Stimulated activated CD4-positive, alpha-beta T cell treated with anti-CD3 and anti-CD28 coated beads, Interleukin-12 subunit alpha, Interleukin-12 subunit beta, amount 100 ng/mL, for 48 hours (primary cell): ENCODE measurements around the gene DCTN2.
"Not testable (repeated sequence)": the region's sequence is repeated elsewhere in the genome, so short reads cannot be mapped to it uniquely, and the experiment has no call there.

Experiments used
- DNase-seq, 3 donors: peaks; one replicate each; pipeline ENCODE4 v3.0.0-alpha.2; 2020; ENCODE audit warnings: low read depth in 2 of 3, low spot score in 1 of 3

DCTN2 gene

DNA sequence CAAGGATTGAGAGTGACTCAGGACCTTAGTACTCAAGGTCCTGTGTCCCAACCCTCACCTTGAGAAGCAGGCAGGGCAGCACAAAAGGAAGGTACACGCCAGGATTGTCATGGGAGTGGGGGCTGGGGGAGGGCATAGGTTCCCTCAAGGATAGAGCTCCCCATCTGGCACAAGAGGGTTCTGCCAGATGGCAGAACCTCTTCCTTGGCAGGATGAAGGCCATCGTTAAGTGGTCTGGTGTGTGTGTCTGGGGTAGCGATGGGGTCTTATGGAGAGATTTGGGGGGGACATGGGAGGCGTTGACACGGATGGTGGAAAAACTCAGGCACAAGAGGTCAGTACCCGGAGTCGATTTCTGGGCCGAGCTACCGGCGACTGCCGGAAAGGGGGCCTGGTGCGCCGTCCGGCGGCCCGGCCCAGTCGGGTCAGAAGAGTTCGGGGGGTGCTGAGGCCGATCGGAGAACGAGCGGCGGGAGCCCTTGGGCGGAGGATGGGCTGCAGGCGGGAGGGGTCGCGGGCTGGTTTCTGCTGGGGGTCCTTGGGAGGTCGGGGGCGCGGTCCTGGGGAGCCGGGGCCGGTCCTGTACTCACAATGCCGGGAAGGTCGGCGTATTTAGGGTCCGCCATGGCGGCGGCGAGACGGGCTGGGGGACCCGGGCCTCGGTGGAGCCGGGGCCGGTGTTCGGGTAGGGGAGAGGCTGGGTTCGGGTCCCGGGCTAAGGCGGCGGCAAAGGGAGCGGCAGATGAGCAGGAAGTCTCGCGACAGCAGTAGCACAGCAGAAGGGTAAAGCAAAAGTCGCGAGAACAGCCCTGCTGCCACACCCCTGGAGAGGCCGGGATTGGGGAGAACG lies at the start of gene DCTN2:
Gene DCTN2 (minus strand): TSS at position 755 of the 850 bp plus-strand sequence. CDS start 129 bp downstream, at position 626.
- DNase-seq, result peak; percentile 93 to 94 (median 93)

DNA sequence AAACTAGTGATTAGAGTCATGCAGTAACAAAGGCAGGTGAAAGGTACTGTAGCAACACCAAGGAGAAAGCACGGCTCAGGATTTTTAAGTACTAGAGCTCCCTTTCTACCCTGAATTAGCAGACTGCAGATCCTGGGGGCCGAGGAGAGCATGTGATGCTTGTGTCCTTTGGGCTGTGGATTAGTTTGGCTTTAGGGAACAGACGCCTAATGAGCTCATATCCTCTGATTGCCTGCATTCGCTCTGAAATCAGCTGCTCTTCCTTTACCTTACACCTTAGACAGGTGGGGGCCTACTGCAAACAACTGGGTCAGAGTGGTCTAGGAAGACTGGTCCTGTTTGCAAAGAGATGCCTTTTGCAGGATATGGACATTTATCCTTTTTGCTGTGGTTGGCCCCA lies 46.2 kb upstream of the DCTN2 start:
- DNase-seq, result no peak

DNA sequence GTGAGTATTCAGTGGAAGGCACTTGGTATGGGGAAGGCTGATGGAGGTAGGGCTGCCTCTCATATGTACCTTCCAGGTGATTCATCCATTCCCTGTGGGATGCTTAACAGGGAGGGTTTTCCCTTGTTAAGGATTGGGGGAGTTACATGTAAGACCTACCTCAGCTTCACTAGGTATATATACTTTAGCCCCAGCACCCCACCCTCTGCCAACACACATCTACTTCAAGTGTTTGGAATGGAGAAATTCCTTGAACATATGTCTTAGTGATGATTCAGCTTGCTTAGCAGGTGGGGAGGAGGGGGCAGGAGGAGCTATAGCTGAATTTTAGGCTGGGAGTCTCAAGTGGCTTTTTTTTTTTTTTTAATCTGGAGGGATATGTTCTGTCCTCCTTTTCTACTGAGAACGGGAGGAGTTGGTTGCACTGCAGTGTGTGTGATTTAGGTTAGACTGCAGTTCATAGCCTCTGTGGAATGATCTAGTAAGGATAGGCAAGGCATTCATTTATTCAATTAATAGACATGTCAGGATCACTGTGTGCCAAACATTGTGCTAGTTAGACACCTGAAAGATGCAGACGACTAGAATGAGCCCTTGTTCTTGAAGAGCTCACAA lies 45.7 kb upstream of the DCTN2 start:
- DNase-seq, result no peak

DNA sequence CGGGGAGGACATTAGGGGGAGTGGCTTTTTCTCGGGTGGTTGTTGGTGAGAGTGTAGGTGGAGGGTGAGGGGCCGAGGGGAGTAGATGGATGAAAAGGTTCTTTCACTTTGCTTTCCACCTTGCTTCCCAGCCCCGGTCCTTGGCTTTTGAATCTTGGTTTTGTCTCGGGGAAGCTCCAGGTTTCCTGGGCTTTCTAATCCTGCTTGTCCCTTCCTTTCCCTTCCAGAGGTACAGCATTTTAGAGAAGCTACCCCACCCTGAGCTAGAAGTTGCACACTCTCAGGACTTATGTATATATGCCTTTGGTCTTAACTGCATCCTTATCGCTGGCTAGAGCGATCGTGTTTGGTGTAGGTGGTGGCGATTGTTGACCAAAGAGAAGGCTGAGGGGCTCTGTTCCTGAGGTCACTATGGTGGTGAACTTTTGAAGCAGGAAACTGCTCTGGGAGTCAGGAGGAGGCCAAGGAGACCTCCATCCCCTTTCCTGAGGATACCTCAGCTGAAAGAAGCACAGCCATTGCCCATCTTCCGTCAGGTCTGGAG lies 44.9 kb upstream of the DCTN2 start:
- DNase-seq, result no peak

DNA sequence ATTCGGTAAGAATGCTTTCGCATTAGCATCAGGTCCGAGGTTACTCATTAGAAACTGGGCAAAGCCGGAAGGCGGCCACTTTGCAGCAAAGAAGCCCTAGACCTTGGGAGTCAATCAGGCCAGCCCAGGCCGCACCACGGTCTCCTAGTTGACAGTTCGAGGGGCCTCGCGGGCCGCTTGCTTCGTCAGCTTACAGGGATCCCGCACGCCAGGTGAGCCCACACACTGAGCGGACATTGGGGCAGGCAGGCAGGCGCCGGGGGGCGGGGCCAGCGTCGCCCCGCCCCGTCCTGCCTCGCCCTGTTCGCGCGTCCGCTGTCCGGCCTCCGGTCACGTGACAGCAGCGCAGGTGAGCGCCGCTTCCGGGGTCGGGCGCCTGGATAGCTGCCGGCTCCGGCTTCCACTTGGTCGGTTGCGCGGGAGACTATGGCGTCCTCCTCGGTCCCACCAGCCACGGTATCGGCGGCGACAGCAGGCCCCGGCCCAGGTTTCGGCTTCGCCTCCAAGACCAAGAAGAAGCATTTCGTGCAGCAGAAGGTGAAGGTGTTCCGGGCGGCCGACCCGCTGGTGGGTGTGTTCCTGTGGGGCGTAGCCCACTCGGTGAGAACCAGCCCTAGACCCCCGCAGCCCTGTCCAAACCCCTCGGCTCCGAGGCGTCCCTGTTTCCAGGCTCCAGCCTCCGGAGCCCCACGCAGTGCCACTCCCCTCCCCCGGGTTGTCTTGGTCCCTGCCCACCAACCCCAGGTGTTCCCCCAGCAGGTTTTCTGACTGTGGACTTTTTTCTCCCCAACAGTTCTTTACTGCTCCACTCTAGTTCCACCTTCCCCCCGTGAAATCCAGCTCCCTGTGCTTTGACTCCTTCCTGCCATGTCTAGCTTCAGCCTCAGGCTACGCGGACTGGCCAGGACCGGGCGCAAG lies 44.1 kb upstream of the DCTN2 start, which contains the start of gene PIP4K2C:
Gene PIP4K2C (plus strand): TSS at position 329 of the 918 bp plus-strand sequence. CDS start 98 bp downstream, at position 427.
- DNase-seq, result peak; percentile 58 to 77 (median 62)

DNA sequence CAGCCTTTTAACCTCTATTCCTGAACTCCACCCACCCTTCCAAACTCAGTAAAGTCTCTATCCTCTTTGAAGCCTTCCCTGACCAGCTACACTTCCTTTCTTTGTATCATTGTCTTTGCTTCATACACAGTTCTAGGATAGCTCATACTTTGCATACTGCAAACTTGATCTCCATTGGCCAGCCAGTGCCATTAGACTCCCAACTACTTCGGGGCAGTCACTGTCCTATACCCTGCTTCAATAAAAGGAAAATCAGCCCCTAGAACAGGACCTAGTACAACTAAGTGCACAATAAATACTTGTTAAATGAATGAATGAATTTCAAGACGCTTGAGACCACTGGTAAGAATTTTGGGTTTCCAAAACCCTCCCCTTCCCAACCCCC lies 43.5 kb upstream of the DCTN2 start:
- DNase-seq, result no peak

DNA sequence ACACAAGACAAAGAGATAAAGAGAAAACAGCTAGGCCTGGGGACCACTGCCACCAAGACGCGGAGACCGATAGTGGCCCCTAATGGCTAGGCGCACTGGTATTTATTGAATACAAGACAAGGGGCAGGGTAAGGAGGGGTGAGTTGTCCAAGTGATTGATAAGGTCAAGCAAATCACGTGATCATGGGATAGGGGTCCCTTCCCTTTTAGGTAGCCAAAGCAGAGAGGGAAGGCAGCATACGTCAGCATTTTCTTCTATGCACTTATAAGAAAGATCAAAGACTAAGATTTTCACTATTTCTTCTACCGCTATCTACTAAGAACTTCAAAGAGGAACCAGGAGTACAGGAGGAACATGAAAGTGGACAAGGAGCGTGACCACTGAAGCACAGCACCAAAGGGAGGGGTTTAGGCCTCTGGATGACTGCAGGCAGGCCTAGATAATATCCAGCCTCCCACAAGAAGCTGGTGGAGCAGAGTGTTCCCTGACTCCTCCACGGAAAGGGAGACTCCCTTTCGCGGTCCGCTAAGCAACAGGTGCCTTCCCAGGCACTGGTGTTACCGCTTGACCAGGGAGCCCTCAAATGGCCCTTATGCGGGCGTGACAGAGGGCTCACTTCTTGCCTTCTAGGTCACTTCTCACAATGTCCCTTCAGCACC lies 42.1 kb upstream of the DCTN2 start:
- DNase-seq, result not testable (repeated sequence)

DNA sequence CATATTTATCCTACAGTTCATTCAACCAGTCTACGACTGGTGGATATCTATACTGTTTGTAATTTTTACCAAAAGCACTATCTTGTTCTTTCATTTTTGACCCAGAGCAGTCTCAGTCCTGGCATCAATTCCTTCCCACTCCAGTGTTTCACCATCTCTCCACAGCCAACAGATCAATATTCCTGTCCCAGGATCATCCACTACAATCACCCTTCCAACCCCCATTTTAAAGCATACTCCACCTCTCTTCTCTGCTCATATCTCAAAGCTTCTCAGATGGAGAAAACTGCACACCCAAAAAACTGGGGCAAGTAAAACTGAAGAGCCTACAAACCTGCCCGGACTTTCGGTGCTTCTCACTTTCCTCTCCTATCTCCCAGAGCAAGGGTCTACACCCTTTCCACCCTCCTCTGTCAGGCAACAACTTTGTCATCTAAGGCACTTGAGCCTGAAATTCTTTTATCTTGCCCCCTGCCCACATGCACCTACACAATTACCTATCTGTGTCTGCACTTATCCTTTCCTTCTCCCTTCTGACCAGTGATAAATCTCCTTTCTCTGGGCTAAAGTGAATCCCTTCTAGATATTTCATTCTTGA lies 39.9 kb upstream of the DCTN2 start:
- DNase-seq, result no peak

DNA sequence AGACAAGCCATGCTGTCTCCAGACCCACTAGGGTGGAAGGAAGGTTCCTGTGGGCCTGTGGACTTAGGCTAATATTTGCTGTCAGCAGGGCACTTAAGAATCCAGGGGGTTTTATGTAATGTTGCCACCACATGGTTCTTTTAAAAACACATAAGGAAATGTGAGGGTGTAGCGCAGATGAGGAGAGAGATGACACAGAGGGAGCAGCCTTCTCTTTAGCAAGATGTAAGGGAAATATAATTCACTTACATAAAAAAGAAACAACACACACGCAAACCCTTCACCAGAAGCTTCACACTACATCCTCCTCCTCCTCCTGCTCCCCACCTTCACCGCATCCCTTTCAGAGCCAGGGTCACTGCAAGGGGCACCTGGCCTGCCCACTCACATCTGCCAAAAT lies 39.1 kb upstream of the DCTN2 start:
- DNase-seq, result no peak

DNA sequence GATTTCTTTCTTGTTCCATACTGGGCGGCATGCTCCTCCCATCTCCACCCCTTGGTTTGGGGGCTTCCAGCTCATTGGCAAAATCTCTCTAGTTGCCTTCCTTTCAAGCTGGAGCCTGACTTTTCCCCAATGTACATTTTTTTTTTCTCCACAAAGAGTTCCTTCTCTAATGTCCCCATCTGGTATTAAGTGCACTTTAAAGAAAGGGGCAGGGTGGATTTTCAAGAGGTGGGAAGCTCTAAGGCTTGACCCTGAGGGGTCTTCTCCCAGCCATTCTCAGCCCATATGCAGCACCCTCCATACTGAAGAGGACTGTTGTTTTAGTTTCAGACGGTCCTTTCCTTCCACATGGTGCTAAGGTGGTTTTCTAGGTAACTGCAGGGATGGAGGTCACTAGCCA lies 38.2 kb upstream of the DCTN2 start:
- DNase-seq, result no peak

DNA sequence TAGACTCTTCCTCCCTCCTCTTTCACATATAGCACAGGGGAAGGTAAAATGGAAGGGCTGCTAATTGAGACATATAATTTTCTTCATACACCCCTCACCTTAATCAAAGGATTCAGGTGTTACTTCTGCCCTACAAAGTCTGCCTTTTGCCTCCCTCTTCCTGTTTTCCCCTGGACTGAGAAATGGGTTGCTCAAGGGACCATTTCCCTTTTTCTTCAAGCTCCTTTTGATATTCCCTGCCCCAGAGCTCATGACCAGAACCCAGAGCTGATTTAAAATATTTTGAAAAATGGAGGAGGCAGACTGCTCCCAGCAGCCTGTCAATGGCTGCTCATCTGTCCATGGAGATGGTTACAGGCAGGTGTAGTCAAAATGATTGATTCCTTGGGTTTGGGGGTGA lies 37.7 kb upstream of the DCTN2 start:
- no peak for DNase-seq

DNA sequence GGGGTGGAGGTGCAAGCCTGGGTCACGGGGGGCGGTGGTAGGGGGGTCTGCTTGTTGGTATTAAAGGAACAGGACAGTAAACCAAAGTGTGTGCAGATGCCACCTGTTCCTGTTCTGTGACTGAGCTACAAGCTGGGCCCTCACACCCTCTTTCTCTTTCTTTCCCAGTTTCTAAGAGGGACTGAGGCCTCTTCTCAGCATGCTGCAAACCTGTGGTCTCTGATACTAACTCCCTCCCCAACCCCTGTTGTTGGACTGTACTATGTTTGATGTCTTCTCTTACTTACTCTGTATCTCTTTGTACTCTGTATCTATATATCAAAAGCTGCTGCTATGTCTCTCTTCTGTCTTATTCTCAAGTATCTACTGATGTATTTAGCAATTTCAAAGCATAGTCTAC lies 37.1 kb upstream of the DCTN2 start:
- DNase-seq, result no peak

DNA sequence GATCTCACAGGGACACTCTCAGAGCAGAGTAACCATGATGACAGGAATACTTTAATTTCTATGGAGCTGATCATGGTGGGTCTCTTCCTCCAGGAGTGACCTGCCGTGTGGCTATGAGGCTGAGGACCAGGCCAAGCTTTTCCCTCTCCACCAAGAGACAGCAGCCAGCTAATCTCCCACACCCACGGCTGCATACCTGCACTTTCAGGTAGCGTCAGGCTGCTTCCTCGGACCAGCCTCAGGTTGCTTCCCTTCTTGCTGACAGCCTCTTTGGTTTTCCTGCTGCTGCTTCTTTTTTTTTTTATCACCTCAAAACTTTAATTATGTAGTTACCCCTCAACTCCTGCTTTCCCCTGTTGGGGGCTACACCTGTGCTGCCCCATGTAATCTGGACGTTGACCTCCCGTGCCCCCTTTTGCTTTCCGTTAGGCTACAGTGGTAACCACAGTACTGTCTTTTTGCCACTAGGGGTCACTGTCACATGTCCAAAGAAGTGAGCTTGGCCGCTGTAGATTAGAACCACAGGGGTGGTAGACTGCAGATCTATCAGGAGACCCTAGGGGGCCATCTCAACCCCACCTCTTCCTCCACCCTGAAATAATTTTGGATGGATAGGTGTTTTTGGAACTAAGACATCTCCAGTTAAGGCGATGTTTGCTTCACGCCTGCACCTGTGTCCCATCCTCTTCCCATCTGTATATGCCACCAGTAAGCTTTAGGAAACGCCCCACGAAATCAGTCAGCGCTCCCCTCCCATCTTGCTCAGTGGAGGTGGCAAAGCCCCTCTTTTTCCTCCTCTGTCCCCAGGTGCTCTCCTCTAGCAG lies 36.2 kb upstream of the DCTN2 start:
- peak; percentile 34 to 77 (median 49) for DNase-seq

DNA sequence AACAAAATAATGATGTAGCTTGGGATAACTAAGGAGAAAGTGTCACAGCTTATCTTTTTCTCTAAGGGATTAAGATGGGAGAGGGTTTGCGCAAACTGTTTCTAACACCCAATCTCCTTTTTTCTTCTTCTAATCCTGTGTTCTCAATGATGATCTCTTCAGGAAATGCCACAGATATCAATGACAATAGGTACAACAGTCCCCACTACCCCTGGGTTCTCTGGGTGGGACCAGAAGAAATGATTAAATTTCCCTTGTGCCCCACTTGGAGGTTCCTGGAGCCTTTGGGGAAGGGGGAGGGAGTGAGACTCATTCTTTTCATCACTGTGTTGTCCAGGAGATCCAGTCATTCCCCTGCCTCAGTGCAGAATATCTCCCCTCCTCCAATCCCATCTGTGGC lies 35.4 kb upstream of the DCTN2 start:
- no peak for DNase-seq

DNA sequence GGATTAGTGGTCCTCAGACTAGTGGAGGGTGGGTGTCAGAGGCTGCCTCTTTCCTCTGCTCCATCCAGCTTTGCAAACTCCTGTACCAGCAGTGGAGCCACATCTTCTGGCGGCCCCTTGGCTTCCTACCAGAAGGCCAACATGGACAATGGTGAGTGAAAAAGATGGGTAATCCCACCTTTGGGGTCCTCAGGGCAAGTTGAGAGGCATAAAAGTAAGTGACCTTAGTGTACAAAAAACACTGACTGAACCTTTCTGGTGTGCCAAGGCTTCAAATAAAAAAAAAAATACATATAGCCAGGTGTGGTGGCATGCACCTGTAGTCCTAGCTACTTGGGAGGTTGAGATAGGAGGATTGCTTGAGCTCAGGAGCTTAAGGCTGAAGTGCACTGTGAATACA lies 34.8 kb upstream of the DCTN2 start:
- DNase-seq, result no peak

DNA sequence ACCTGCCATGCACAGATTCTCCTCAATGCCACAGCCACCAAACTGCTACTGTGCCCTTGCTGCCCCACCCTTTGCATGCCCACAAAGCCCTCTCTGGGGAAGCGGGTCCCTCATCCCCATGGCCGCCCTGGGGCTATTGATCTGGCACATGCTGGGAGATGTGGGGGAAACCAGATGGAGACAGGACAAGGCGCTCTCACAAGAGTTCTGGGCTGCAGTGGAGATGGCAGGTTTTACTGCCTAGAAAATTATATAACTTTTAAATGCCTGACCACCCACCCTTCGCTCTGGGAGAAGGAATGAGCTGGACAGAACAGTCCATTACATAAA lies 33.4 kb upstream of the DCTN2 start:
- no peak for DNase-seq

DNA sequence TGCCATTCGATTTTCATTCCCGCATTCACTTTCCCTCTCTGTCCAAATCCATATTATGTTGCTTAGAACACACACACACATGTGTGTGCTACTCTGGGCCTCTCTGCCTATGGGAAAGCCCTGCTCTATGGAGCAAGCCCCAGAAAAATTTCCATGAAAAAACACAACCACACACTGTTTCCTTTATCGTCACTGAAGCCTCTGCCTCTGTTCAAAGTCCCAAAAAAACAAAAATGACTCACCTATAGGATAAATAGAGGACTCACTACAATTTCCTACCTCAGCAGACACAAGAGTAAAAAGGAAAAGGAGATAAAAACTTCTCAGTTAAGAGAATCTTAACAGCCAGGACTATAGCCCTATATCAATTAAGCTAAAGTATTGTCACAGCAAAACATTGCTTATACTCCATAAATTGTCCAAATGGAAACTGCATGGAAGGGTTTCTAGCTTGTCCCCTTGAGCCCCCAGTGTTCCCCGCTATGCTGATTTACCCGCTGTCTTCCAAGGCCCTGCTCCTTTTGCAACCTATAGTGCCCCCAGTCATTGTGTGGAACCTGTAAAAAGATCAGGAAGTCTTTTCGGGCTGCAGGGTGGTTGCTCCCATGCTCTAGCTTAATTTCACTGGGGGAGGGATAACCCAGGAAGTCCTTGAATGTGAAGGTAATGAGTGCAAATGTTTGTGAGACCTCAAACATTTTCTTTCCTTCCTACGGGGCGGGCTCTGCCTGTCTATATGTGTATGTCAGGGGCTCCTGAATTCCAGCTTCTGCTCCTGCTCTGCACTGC lies 32.9 kb upstream of the DCTN2 start:
- DNase-seq, result no peak

DNA sequence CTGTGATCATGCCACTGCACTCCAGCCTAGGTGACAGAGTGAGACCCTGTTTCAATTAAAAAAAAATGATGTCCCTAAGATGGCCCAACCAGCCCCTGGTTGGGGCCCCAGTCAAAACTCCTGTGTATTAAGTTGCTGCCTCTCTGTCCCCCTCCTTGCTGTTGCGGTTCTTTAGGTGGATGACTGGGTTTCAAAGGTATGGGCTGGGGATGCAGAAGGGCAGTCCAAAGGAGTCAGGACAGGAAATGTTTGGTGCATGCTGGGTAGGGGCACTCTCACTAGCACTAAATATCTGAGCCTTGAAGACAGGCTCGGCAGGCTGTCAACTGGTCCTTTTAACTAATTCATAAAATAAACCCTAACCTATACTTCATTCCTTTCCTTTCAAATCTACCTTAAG lies 32.0 kb upstream of the DCTN2 start:
- no peak for DNase-seq
